Muscle of arm (tissue), 12 donors: ENCODE measurements around the gene CFAP99. TPM values are rescaled to one million over a fixed set of nuclear protein-coding genes. Genes with fewer than 3 reads are reported as not detected.

Source experiments
- DNase-seq: peaks from one replicate; pipeline ENCODE4 v3.0.0-alpha.2; 2013
- polyA plus RNA-seq, 12 donors: library from polyadenylated mRNA; unstranded; fragments of 120-200 nt; gene quantifications; one replicate each; pipeline ENCODE4 v1.2.1, GENCODE V29; 2013; ENCODE audit not compliant: insufficient read length in 12 of 12

Gene CFAP99
- polyA plus RNA-seq, 12 donors = 0.12 to 0.22 (median 0.16) TPM; not detected in 8

GRCh38 chr4:2468456-2469191, 49.9 kb downstream of the CFAP99 start, which contains the start of gene RNF4:
Gene RNF4, plus strand, starts transcription at chr4:2469106. Its CDS starts 21,388 bp downstream, at chr4:2490494.
- DNase-seq = peak; percentile 97

DNA sequence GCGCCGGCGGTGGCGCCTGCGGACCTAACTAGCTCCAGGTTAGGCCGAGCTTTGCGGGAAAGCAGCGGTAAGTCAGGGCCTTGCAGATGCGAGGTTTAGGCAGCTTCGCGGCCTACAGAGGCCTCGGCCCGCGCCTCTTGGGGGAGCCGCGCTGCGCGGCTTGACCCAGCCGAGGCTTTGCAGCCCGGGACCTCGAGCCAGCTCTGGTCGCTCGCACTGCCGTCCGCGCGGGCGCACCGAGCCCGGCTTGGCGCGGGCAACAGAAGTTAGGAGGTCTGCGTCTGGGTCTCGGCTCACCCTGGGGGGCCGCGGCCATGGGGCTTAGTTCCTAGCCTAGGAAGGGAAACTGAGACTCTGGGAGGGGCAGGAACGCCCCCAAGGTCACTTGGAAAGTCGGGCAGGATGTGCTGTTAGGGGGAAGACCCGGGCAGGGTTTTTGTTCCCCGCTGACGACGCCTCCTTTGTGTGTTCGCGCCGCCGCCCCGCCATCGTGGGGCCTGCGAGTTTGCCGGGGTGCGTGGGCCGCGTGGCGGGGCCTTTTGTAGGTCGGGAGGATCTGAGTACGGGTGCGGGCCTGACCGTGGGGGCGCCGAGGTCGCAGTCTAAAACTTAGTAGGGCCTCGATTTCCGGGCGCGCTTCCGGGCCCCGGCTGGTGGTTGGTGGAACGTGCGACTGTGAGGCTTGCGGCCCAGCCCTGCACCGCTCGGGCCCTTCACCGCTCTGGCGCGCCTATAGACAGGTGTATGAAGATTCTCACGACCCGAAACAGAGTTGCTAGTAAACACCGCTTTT, 50.6 kb downstream of the CFAP99 start:
- DNase-seq = peak; percentile 27

DNA sequence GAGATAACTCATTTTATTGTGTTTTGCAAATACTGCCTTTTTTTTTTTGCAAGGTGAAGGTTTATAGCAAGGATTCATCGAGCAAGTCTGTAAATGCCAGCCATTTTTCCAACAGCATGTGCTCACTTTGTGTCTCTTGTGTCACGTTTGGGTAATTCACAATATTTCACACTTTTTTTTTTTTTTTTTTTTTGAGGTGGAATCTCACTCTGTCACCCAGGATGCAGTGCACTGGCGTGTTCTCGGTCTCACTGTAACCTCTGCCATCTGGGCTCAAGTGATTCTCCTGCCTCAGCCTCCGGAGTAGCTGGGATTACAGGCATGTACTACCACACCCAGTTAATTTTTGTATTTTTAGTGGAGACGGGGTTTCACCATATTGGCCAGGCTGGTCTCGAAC, 52.0 kb downstream of the CFAP99 start:
- DNase-seq = no peak

DNA sequence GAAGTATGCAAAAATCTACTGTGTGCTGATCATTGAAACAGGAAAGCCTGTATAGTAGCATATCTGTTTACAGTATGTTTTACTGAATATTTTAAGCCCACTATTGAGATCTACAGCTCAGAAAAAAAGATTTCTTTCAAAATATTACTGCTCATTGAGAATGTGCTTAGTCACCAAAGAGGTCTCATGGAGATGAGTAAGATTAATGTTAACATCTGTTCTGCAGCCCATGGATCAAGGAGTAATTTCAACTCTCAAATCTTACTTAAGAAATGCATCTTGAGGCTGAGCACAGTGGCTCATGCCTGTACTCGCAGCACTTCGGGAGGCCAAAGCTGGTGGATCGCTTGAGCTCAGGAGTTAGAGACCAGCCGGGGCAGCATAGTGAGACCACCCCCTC, 53.4 kb downstream of the CFAP99 start:
- no peak for DNase-seq

DNA sequence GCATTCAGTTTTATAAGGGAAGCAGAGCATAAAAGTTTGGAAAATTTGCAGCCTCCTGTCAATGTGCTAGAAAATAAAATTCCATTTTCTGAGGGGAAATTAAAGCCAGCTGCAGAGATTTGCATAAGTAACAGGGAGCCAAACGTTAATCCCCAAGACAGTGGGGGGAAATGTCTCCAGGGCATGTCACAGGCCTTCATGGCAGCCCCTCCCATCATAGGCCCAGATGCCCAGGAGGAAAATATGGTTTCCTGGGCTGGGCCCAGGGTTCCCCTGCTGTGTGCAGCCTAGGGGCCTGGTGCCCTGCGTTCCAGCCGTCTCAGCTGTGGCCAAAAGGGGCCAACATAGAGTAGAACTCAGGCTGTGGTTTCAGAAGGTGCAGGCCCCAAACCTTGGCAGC, 59.5 kb downstream of the CFAP99 start:
- no peak for DNase-seq

DNA sequence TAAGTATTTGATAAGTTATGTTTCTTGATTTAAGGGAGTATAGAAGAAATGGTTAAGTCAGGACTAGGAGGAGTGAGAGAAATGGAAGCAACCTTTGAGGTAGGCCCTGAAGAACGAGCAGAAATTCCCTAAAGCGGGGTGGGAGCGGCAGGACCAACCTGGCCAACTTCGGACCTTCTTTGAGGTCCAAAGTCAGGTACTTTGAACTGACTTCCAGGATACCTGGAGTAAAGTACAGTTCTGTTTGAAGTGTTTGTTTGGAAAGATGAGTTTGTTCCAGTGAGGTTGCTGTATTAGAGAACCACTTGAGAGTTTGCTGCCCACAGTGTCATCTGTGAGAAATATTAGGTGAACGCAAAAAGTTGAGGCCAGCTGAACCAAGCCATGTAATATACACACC, 61.9 kb downstream of the CFAP99 start:
- no peak for DNase-seq

- no peak for DNase-seq
These were observed 63.4 kb downstream of the CFAP99 start for GRCh38 chr4:2482192-2482591.

GRCh38 chr4:2482693-2483092, 63.9 kb downstream of the CFAP99 start:
- DNase-seq = peak; percentile 28

DNA sequence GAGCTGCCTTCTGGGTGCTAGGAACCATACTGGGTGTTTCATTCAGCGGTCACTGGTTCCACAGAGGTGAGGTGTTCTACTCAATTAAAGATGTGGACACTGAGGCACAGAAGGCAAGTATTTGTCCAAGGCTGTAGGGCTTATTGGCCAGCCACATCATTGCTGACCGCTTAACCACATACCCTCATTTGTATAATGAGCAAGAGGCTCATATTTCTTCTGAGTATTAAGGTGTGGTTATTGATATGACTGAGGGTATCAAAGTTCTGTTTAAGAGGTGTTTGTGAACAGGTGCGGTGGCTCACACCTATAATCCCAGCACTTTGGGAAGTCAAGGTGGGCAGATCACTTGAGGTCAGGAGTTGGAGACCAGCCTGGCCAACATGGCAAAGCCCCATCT, 64.5 kb downstream of the CFAP99 start:
- DNase-seq = no peak

DNA sequence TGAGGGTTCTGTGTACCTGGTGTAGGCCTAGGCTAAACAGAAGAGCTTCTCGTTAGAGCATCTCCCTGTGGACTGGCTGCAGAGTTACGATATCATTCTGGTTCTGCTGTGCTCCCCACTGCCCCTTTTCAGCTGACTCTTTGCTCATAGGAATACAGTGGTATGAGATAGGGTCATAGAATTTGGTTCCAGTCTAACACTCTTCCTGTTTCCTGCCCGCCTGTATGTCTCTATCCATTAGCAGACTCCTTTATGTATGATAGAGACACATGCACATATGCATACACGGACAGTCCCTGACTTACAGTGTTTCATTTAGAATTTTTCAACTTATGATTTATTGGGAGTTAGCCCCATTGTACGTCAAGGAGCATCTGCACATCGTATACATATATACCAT, 65.4 kb downstream of the CFAP99 start:
- no peak for DNase-seq

- peak; percentile 64 for DNase-seq
These were observed 66.2 kb downstream of the CFAP99 start for GRCh38 chr4:2484993-2485392.

- no peak for DNase-seq
These were observed 67.2 kb downstream of the CFAP99 start for GRCh38 chr4:2485956-2486355.

GRCh38 chr4:2486981-2487380, 68.2 kb downstream of the CFAP99 start:
- DNase-seq = no peak

- DNase-seq = no peak
These were observed 68.9 kb downstream of the CFAP99 start for GRCh38 chr4:2487632-2488031.

DNA sequence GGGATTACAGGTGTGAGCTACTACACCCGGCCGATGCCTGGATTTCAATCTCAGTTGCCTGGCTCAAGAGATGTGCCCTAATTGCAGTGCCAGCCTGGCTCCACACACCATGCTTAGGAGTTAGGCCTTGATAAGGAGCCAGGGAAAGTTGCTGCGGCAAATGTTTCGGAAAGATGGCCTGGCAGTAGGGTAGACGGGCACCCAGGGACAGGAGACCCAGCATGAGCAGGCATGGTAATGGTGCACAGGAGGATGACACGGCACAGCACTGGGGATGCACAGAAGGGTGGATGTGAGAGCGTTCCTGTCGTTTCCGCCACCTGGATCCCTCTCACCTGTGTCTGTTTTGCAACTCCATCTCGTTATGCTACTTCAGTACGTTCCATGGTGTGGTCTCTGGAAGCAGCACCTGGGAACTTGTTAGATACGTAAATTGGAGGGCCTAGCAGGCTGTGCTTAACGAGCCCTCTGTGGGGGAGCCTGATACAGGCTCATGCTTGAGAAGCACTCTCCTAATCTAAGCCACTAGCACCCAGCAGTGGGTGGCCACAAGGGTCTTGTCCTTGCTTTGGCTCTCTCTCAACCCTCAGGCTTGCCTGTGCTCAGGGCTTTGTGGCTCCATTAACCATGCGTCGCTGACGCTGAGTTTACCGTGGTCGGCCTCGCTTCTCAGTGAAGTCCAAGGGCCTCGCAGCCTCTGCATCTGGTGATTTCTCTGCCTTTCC, 70.5 kb downstream of the CFAP99 start:
- no peak for DNase-seq

DNA sequence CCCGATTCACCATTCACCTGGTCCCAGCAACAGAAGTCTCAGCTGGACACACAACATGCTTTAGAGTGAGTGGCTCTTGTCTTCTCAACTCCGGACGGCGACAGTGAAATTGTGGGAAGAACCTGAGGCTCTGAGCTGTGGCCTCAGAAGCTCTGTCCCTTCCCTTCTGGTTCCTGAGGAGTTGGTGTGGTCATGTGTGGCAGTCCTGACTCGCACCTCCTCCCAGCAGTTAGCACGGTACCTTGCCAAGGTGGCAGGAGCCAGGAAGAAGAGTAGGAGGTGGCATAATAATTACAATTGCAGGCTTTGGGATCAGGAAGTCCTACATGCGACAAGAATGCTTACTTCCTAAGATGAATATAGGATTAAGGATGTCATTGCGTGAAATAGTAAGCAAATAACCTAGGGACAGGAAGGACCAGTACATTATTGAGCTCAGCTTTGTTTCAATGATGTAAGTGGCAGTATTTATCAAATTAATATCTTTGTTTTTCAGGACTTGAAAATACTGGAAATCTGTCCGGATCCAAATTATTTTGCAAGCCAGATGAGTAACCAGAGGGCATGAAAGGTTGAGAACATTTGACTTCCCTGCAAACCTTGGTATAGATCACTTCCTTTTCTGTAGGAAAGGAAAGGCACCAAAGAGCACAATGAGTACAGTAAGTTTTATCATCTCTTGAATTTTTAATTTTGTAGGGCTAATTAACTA, 71.2 kb downstream of the CFAP99 start:
- no peak for DNase-seq

DNA sequence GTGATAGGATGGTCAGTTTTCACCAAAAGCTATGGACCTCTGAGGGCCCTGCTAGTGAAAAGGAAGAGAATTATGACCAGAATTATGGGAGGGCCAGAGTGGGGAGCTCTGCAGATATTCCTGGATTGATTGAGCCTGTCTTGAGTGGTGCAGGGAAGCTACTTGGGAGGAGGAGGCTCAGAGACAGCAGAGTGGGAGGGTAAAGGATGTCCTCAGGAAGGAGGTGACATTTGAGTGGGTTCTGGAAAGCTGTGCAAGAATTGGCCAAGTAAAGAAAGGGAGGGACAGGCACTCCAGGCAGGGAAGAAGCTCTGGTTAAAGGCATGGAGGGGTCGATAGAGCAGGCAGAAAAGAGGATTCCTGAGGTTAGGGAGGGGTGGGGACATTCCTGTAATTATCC, 74.2 kb downstream of the CFAP99 start:
- no peak for DNase-seq

GRCh38 chr4:2494992-2495391, 76.2 kb downstream of the CFAP99 start:
- DNase-seq = no peak

GRCh38 chr4:2497324-2497723, 78.6 kb downstream of the CFAP99 start:
- no peak for DNase-seq

- DNase-seq = peak; percentile 26
These were observed 79.2 kb downstream of the CFAP99 start for GRCh38 chr4:2497931-2498330.

DNA sequence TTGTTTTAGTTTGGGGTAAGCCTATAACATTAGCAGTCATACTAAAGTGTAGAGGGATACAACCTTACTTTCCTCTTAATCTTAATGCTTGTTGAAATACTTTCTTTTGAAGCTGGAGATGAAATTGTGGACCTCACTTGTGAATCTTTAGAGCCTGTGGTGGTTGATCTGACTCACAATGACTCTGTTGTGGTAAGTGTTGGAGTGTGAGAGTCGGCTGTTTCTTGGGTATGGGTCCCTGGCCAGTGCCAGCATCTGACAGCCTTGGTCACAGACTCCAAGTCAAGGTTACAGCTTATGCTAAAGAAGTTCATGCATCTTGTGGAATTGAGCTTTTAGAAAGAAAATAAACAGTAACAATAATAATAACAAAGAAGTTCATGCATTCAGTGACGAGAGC, 81.8 kb downstream of the CFAP99 start:
- DNase-seq = no peak

GRCh38 chr4:2501034-2501594, 82.4 kb downstream of the CFAP99 start:
- no peak for DNase-seq
